HL-60/S4 treated with retinoic acid at 250 ng/mL for 4 days and 3 days (cell line): ENCODE results near the gene TRPV5.

Source experiments
- in situ Hi-C: fragments of 300-500 bp; cut with MboI; formaldehyde crosslinking; loops from 2 replicates; pipeline ENCODE4 v1.7.0; 2022; ENCODE audit warnings: low sequenced_read_pairs

TRPV5 gene

DNA sequence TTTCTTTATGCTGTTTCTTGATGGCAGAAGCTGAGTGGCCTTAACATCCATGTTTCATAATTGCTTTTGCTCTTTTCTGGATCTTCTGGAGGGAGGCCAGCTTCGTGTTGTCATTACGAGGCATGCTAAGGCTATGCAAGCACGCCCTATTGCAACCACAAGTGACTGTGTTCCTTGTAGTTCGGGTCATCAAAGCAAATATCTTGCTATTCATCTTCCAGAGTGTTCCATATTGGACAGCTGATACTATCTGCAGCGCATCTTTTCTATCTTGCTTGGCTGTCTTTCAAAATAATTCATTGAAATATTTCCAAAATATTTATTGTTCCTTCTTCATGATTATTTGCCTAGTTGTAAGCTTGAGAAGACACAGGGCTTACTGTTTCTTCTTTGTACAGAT lies 73.7 kb downstream of the TRPV5 start:
- in situ Hi-C loops: loop anchor here (25.0 kb wide), 1 partner anchor 352 kb away; the partner anchor contains the start of gene TAS2R40

GRCh38 chr7:142859411-142859810 lies 74.1 kb downstream of the TRPV5 start:
- in situ Hi-C loops: loop anchor here (25.0 kb wide), 1 partner anchor 353 kb away; the partner anchor contains the start of gene TAS2R40
